SK-N-SH (cell line): Measurements from ENCODE around the gene BABAM2.

Experiments used
- CTCF ChIP-seq: fragments of 200-600 bp; sonication (generic); IDR thresholded peaks from 2 replicates; pipeline ENCODE4 v1.6.1; 2017; ENCODE audit warnings: antibody characterized with exemption, mild to moderate bottlenecking, moderate library complexity
- ELF1 ChIP-seq: IDR thresholded peaks from 2 replicates; pipeline ENCODE4 v1.4.0; 2012
- EP300 ChIP-seq, 2 experiments: IDR thresholded peaks; 2 replicates each; pipeline versions ENCODE4 v1.4.0 to v1.6.1; 2012; ENCODE audit warnings: borderline replicate concordance in 1 of 2, low read depth in 1 of 2, low read length in 1 of 2
- EZH2phosphoT487 ChIP-seq: fragments of 200-600 bp; sonication (generic); IDR thresholded peaks from 2 replicates; pipeline ENCODE4 v1.6.1; 2017; ENCODE audit warnings: low read depth, mixed run types, mild to moderate bottlenecking, antibody characterized with exemption, moderate library complexity, borderline replicate concordance
- IRF3 ChIP-seq: fragments of 150-350 bp; IDR thresholded peaks from 2 replicates; pipeline ENCODE4 v1.6.1; 2016; ENCODE audit warnings: mild to moderate bottlenecking, low read depth, low read length
- JUND ChIP-seq: IDR thresholded peaks from 2 replicates; pipeline ENCODE4 v1.4.0; 2012
- MXI1 ChIP-seq: IDR thresholded peaks from 2 replicates; pipeline ENCODE4 v1.6.1; 2012; ENCODE audit warnings: mild to moderate bottlenecking, low read depth, low read length, improper control_type of control experiment
- POLR2AphosphoS5 ChIP-seq: IDR thresholded peaks from 2 replicates; pipeline ENCODE4 v1.6.1; 2012; ENCODE audit warnings: low read depth, low read length
- RAD21 ChIP-seq: IDR thresholded peaks from 2 replicates; pipeline ENCODE4 v1.6.1; 2012; ENCODE audit warnings: mild to moderate bottlenecking, low read length
- REST ChIP-seq: IDR thresholded peaks from 2 replicates; pipeline ENCODE4 v1.6.1; 2012; ENCODE audit warnings: mild to moderate bottlenecking, low read depth, low read length, moderate library complexity
- SMC3 ChIP-seq: IDR thresholded peaks from 2 replicates; pipeline ENCODE4 v1.6.1; 2012; ENCODE audit warnings: low read depth, low read length, improper control_type of control experiment
- TAF1 ChIP-seq: IDR thresholded peaks from 2 replicates; pipeline ENCODE4 v1.6.1; 2012; ENCODE audit warnings: low read depth, mild to moderate bottlenecking, low read length, moderate library complexity, borderline replicate concordance

GRCh38 chr2:27992787-27993401 lies 102.4 kb downstream of the BABAM2 start:
- TF ChIP-seq MXI1 (no peak), TAF1 (no peak), IRF3 (no peak), RAD21 (no peak), EZH2phosphoT487 (no peak), SMC3 (no peak), CTCF (no peak), REST (no peak), EP300 (IDR thresholded peaks at IDR 0.05; ENCODE audit: borderline replicate concordance in 1 of 2, low read depth in 1 of 2, low read length in 1 of 2) (peak in 1 of 2 experiments; percentile 48; a peak in 1 of 4 replicates), ELF1 (no peak), JUND (peak; percentile 83), POLR2AphosphoS5 (peak; percentile 32; the same call in 1 of the 2 replicates)
